Stomach smooth muscle (tissue), 2 donors: ENCODE data around the gene STARD8.

Source experiments
- H3K27ac ChIP-seq: one replicate; pipeline ENCODE4 v1.7.0; 2013; ENCODE audit warnings: mild to moderate bottlenecking, low read length, inconsistent platforms
- H3K27me3 ChIP-seq, 2 donors: one replicate each; pipeline ENCODE4 v1.7.0; 2013; ENCODE audit warnings: low read length in 2 of 2; ENCODE audit not compliant: insufficient read depth in 2 of 2, control insufficient read depth in 1 of 2
- H3K36me3 ChIP-seq, 2 donors: one replicate each; pipeline ENCODE4 v1.7.0; 2013; ENCODE audit warnings: low read length in 2 of 2; ENCODE audit not compliant: control insufficient read depth in 2 of 2, insufficient read depth in 2 of 2
- H3K4me1 ChIP-seq: one replicate; pipeline ENCODE4 v1.7.0; 2013; ENCODE audit warnings: low read length; ENCODE audit not compliant: control insufficient read depth, insufficient read depth
- H3K4me3 ChIP-seq, 2 donors: one replicate each; pipeline ENCODE4 v1.7.0; 2013; ENCODE audit warnings: low read length in 2 of 2
- H3K9ac ChIP-seq, 2 donors: one replicate each; pipeline ENCODE4 v1.7.0; 2013; ENCODE audit warnings: low read length in 2 of 2, mild to moderate bottlenecking in 1 of 2
- H3K9me3 ChIP-seq, 2 donors: one replicate each; pipeline ENCODE4 v1.7.0; 2013; ENCODE audit warnings: low read length in 2 of 2; ENCODE audit not compliant: control insufficient read depth in 2 of 2
- donor health status: healthy.
- donor health status: Pancreatic carcinoma.

Gene STARD8

DNA sequence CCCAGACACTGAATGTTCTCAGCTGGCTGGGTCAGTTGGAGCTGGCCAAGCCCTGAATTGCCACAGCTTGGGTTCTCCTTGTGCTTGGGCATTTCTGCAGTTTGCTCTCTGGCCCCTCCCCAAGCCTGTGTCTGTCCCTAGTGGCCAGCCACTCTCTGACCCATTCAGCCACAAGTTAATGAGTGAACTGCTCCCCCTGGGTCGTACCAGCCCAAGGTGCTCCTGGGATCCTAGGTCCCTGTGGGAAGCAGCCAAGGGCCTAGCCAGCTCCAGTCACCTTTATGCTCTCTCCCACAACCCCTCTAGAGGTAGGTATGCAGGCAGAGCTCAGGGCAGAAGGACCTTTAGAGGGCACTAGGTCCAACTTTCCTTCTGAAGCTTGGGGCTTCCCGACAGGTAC is 51.5 kb downstream of the STARD8 start:
- Histone ChIP-seq H3K4me1 (peaks cover 8% of the 10 kb centered on the region), H3K27me3 (peaks cover 0 to 44% of the 10 kb centered on the region in 2 donors), H3K36me3 (no peaks in the 10 kb centered on the region), H3K4me3 (no peak overlapping the region), H3K9me3 (no peaks in the 10 kb centered on the region), H3K27ac (no peak overlapping the region), H3K9ac (no peak overlapping the region)

GRCh38 chrX:68699960-68700746 is 52.7 kb downstream of the STARD8 start:
- Histone ChIP-seq H3K36me3 (no peaks in the 10 kb centered on the region), H3K9ac (no peak overlapping the region), H3K4me3 (no peak overlapping the region), H3K4me1 (peaks cover 2% of the 10 kb centered on the region), H3K27me3 (peaks cover 0 to 42% of the 10 kb centered on the region in 2 donors), H3K27ac (no peak overlapping the region), H3K9me3 (no peaks in the 10 kb centered on the region)

DNA sequence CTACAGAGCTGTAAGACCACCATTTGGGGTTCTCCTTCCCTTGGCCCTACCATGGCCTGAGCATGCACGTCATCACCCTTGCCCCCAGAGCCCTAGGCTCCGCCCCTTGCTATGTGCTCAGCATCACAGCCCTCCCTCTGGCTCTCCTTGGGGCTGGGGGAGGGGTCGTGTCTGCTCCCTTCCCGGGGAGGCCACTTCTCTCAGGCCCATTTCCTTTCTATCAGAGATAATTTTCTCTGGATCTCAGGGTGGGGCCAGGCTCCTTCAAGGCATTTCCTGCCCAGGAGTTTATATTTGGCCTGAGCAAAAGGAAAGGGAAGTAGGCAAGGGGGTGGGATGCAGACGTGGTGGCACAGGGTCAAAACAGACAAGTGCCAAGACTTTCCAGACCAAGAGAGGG is 55.9 kb downstream of the STARD8 start:
- Histone ChIP-seq H3K9me3 (no peaks in the 10 kb centered on the region), H3K4me3 (no peak overlapping the region), H3K27me3 (peaks cover 0 to 28% of the 10 kb centered on the region in 2 donors), H3K4me1 (peaks cover 2% of the 10 kb centered on the region), H3K36me3 (no peaks in the 10 kb centered on the region), H3K9ac (no peak overlapping the region), H3K27ac (no peak overlapping the region)

DNA sequence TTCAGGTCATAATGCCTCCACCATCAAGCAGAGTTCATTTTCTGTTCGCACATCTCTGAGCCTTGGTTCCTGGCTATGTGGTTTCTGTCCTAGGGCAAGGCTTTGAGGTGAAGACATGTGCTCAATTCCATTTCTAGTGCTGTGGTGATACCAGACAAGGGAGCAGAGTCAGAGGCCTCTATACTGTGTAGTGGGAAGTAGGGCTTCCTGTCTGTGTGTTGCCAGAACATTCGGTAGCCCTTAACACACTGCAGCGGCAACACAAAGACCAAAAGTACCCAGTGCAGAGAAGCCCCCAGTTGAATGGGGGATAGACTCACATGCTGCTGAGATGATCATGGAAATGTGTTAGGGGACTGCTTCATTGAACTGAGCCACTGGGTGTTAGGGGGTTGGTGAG is 56.4 kb downstream of the STARD8 start:
- no peak overlapping the region for H3K9ac ChIP-seq
- peaks cover 2% of the 10 kb centered on the region for H3K4me1 ChIP-seq
- H3K9me3 ChIP-seq: no peaks in the 10 kb centered on the region
- no peak overlapping the region for H3K27ac ChIP-seq
- H3K4me3 ChIP-seq: no peak overlapping the region
- no peaks in the 10 kb centered on the region for H3K36me3 ChIP-seq
- H3K27me3 ChIP-seq: peaks cover 0 to 30% of the 10 kb centered on the region in 2 donors

DNA sequence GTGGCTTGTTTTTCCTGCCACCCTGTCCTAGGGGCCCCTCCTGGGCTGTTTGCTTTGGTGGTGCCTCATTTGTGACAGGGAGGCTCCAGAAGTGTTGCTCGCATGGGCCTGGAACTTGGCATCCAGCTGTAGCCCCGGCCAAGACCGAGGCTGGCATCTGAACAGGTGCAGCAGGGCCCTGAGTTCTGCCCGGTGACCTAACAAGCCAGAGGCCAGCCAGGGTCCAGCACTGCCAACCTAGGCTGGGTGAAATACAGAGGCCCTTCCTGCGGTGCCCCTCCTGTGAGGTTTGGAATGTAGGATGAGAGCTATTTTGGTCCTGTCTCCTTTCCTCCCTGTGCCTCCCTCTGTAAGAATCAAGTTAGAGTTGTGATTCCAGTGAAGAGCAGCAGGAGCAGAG is 58.5 kb downstream of the STARD8 start:
- Histone ChIP-seq H3K4me3 (no peak overlapping the region), H3K9me3 (no peaks in the 10 kb centered on the region), H3K27me3 (peaks cover 0 to 22% of the 10 kb centered on the region in 2 donors), H3K27ac (no peak overlapping the region), H3K9ac (no peak overlapping the region), H3K36me3 (no peaks in the 10 kb centered on the region), H3K4me1 (peaks cover 2% of the 10 kb centered on the region)

- peaks cover 0 to 18% of the 10 kb centered on the region in 2 donors for H3K27me3 ChIP-seq
- H3K9ac ChIP-seq: no peak overlapping the region
- H3K36me3 ChIP-seq: no peaks in the 10 kb centered on the region
- H3K4me1 ChIP-seq: no peaks in the 10 kb centered on the region
- H3K9me3 ChIP-seq: no peaks in the 10 kb centered on the region
- H3K27ac ChIP-seq: no peak overlapping the region
- no peak overlapping the region for H3K4me3 ChIP-seq
Observed at GRCh38 chrX:68708503-68709290, 61.2 kb downstream of the STARD8 start.

DNA sequence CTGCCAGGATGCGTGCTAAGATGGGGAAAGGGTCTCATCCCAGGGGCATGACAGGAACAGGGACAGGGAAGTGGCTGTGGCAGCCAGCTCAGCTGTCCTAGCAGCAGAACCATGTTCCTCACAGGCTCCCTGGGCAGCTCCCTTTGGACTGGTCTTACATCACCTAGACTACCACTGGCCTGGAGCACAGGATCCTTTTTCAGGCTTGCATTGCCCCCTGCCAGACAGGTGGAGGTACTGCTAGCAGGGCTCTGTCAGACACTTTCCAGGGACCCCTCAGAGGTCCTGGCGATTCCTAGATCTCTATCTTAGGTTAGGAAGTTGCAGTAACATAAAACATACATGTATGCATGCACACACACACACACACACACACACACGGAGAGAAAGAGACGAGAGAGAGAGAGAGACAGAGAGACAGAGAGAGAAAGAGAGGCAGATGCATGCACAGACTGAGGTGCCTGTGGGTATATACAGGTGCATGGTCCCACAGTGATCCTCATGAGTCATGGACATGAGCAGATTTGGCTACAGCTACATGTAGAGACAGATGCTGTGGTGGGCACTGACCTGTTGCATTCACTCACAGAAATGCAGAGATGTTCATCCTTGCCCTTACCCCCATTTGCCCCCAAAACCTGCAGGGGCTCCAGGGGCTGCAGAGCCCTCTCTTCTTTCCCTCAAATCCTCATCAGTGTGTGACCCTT is 63.6 kb downstream of the STARD8 start:
- no peaks in the 10 kb centered on the region for H3K9me3 ChIP-seq
- no peak overlapping the region for H3K9ac ChIP-seq
- no peak overlapping the region for H3K4me3 ChIP-seq
- peaks cover 0 to 23% of the 10 kb centered on the region in 2 donors for H3K27me3 ChIP-seq
- no peaks in the 10 kb centered on the region for H3K4me1 ChIP-seq
- H3K36me3 ChIP-seq: no peaks in the 10 kb centered on the region
- H3K27ac ChIP-seq: no peak overlapping the region

DNA sequence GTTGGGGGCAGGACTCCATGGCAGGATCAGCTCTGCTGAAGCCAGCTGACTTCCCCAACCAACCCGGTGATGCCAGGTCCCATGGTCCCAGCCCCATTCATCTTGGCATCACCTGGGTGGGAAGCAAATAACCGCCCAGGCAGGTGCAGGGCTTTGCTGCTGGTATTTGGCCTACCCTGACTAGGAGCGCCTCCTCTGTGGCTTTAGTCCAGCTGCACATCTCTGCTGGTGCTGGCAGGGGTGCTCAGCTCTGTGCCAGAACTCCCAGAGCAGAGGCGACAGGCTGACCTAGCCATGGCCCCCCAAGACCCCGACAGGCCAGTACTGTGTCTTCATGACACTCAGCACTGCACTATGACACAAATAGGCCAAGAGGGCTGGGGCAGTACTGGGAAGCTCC is 64.4 kb downstream of the STARD8 start:
- Histone ChIP-seq H3K9me3 (no peaks in the 10 kb centered on the region), H3K27ac (no peak overlapping the region), H3K36me3 (no peaks in the 10 kb centered on the region), H3K27me3 (peaks cover 0 to 25% of the 10 kb centered on the region in 2 donors), H3K4me1 (no peaks in the 10 kb centered on the region), H3K4me3 (no peak overlapping the region), H3K9ac (no peak overlapping the region)

DNA sequence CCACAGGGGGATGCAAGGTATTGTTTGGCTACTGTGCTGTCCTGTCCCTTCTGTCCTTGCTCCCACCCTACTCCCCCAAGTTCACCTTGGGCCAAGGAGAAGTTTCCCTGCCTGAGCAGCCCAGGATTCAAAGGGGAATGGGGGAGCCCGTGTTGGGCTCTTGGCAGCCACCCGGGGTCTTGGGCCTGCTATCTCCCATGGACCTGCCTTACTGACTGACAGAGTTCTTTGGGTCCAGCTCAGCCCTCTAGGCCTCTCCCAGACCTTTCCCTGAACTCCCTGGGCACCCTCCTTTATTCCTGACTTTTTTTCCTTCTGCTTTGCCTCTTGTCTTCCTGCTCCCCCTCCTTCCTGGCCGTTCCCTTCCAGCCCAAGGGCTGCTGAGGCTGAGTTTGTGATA is 67.4 kb downstream of the STARD8 start:
- H3K36me3 ChIP-seq: no peaks in the 10 kb centered on the region
- H3K27me3 ChIP-seq: peaks cover 0 to 31% of the 10 kb centered on the region in 2 donors
- no peaks in the 10 kb centered on the region for H3K9me3 ChIP-seq

DNA sequence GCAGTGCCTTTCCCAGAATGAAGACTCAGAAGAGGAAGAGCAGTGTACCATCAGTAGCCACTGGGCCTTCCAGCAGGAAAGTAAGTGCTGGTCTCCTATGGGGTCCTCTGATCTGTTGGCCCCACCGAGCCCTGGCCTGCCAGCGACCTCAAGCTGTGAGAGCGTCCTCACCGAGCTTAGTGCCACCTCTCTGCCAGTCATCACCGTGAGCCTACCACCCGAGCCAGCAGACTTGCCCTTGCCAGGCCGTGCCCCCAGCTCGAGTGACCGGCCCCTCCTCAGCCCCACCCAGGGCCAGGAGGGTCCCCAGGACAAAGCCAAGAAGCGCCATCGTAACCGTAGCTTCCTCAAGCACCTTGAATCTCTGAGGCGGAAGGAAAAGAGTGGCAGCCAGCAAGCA is 69.7 kb downstream of the STARD8 start:
- H3K4me1 ChIP-seq: no peaks in the 10 kb centered on the region
- H3K27ac ChIP-seq: no peak overlapping the region
- no peak overlapping the region for H3K9ac ChIP-seq
- no peaks in the 10 kb centered on the region for H3K9me3 ChIP-seq
- no peak overlapping the region for H3K4me3 ChIP-seq
- no peaks in the 10 kb centered on the region for H3K36me3 ChIP-seq
- peaks cover 0 to 27% of the 10 kb centered on the region in 2 donors for H3K27me3 ChIP-seq

More for the DNA sequence above, 67.4 kb downstream of the STARD8 start:
- H3K4me1 ChIP-seq: no peaks in the 10 kb centered on the region
- H3K27ac ChIP-seq: no peak overlapping the region
- no peak overlapping the region for H3K4me3 ChIP-seq
- H3K9ac ChIP-seq: no peak overlapping the region
